H1 (cell line): ENCODE results near the gene INPP4B.

Experiments
- POLR2A ChIP-seq, 2 experiments: IDR thresholded peaks; 1 replicate in 1 of 2; 2 replicates in 1 of 2; pipeline ENCODE4 v1.6.1; 2011; ENCODE audit warnings: low read depth in 2 of 2, low read length in 2 of 2, mild to moderate bottlenecking in 2 of 2; ENCODE audit errors: control extremely low read depth in 1 of 2
- TF ChIP-seq, protein P1 (sequence below), 3 experiments: IDR thresholded peaks; 1 replicate in 2 of 3; 2 replicates in 1 of 3; pipeline versions ENCODE4 v1.5.1 to v1.6.1; 2011; ENCODE audit warnings: low read length in 3 of 3, mild to moderate bottlenecking in 3 of 3, inconsistent platforms in 2 of 3, low read depth in 1 of 3, moderate library complexity in 1 of 3; ENCODE audit not compliant: insufficient read depth in 1 of 3; ENCODE audit errors: control extremely low read depth in 1 of 3

GRCh38 chr4:142566777-142567176, 279.3 kb downstream of the INPP4B start:
- no peak for TF ChIP-seq POLR2A (IDR thresholded peaks at IDR 0.05; ENCODE audit: control extremely low read depth in 1 of 2, low read depth in 2 of 2, low read length in 2 of 2)
- TF ChIP-seq, protein P1, sequence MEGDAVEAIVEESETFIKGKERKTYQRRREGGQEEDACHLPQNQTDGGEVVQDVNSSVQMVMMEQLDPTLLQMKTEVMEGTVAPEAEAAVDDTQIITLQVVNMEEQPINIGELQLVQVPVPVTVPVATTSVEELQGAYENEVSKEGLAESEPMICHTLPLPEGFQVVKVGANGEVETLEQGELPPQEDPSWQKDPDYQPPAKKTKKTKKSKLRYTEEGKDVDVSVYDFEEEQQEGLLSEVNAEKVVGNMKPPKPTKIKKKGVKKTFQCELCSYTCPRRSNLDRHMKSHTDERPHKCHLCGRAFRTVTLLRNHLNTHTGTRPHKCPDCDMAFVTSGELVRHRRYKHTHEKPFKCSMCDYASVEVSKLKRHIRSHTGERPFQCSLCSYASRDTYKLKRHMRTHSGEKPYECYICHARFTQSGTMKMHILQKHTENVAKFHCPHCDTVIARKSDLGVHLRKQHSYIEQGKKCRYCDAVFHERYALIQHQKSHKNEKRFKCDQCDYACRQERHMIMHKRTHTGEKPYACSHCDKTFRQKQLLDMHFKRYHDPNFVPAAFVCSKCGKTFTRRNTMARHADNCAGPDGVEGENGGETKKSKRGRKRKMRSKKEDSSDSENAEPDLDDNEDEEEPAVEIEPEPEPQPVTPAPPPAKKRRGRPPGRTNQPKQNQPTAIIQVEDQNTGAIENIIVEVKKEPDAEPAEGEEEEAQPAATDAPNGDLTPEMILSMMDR (IDR thresholded peaks at IDR 0.05; ENCODE audit: control extremely low read depth in 1 of 3, insufficient read depth in 1 of 3, low read depth in 1 of 3, low read length in 3 of 3) = no peak
